ENCODE data around the gene TTF2. TPM values are rescaled to one million over a fixed set of nuclear protein-coding genes. Genes with fewer than 3 reads are reported as not detected.

Gene TTF2
- total and polyA plus RNA-seq, 9 of the 15 experiments (the other 6 are each of a cell fraction or from before 2014, with no cell fraction given), result 9.4 to 71.1 (median 42.1) TPM

DNA sequence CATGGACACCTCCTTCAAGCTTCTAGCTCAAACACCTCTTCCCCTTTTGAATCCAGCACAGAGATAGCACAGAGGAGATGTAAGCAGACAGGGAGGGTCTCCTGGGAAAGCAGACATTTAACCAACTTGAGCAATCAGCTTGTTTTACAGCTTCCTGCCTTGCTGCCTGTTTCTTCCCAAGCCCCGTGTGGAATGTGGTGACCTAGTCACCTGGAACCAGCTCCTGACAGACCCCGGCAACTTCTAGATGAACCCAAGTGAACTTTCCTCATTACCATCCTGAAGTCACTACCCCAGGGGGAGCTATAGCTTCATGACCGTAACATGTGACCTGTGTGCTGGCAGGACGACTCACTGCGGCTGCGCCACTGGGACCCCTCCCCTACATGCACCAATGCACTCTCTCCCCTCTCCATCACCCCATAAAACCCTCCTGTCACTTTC, 24.1 kb upstream of the TTF2 start (continued):
- TF ChIP-seq RAD21 (CRISPR knock-in tag; conservative IDR thresholded peaks at IDR 0.05 in 1 of 2, IDR thresholded peaks at IDR 0.05 in 1 of 2) (peak in 1 of 2 experiments; percentile 21; a peak in 1 of 4 replicates), KLF13 (tag; IDR thresholded peaks at IDR 0.05; ENCODE audit: borderline replicate concordance, low read depth) (no peak), NR2C2 (CRISPR knock-in tag; IDR thresholded peaks at IDR 0.05) (no peak), NR2C2 (tag; IDR thresholded peaks at IDR 0.05) (peak; percentile 49; the same call in 1 of the 2 replicates), KLF16 (IDR thresholded peaks at IDR 0.05) (no peak), ZNF347 (CRISPR knock-in tag; IDR thresholded peaks at IDR 0.05; ENCODE audit: low read depth) (no peak), SPI1 (IDR thresholded peaks at IDR 0.05; ENCODE audit: borderline replicate concordance, low read depth, low read length) (peak; percentile 59; the same call in 1 of the 2 replicates), SMARCA4 (IDR thresholded peaks at IDR 0.05) (0 out of 2 replicates have a peak, but pooled peaks have one; percentile 21), TBL1XR1 (IDR thresholded peaks at IDR 0.05; ENCODE audit: low read length in 2 of 2) (no peak), NR2C1 (IDR thresholded peaks at IDR 0.05) (no peak), NR2C1 (tag; IDR thresholded peaks at IDR 0.05) (no peak), CREB1 (IDR thresholded peaks at IDR 0.05) (no peak), CREB1 (CRISPR knock-in tag; IDR thresholded peaks at IDR 0.05) (no peak), ZNF3 (CRISPR knock-in tag; IDR thresholded peaks at IDR 0.05) (no peak), MTA3 (IDR thresholded peaks at IDR 0.05; ENCODE audit: borderline replicate concordance) (0 out of 2 replicates have a peak, but pooled peaks have one; percentile 22), SIX5 (IDR thresholded peaks at IDR 0.05; ENCODE audit: borderline replicate concordance in 1 of 2, insufficient read depth in 1 of 2, low read depth in 1 of 2, low read length in 2 of 2) (no peak), CC2D1A (IDR thresholded peaks at IDR 0.05) (no peak), ZNF274 (IDR thresholded peaks at IDR 0.05; ENCODE audit: borderline replicate concordance, low read depth, low read length) (no peak), ZNF24 (IDR thresholded peaks at IDR 0.05) (no peak), ZEB2 (IDR thresholded peaks at IDR 0.05) (no peak)
- TF ChIP-seq, protein P1, sequence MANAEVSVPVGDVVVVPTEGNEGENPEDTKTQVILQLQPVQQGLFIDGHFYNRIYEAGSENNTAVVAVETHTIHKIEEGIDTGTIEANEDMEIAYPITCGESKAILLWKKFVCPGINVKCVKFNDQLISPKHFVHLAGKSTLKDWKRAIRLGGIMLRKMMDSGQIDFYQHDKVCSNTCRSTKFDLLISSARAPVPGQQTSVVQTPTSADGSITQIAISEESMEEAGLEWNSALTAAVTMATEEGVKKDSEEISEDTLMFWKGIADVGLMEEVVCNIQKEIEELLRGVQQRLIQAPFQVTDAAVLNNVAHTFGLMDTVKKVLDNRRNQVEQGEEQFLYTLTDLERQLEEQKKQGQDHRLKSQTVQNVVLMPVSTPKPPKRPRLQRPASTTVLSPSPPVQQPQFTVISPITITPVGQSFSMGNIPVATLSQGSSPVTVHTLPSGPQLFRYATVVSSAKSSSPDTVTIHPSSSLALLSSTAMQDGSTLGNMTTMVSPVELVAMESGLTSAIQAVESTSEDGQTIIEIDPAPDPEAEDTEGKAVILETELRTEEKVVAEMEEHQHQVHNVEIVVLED (CRISPR knock-in tag; IDR thresholded peaks at IDR 0.05), result no peak
- TF ChIP-seq, protein P2, sequence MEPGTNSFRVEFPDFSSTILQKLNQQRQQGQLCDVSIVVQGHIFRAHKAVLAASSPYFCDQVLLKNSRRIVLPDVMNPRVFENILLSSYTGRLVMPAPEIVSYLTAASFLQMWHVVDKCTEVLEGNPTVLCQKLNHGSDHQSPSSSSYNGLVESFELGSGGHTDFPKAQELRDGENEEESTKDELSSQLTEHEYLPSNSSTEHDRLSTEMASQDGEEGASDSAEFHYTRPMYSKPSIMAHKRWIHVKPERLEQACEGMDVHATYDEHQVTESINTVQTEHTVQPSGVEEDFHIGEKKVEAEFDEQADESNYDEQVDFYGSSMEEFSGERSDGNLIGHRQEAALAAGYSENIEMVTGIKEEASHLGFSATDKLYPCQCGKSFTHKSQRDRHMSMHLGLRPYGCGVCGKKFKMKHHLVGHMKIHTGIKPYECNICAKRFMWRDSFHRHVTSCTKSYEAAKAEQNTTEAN (CRISPR knock-in tag; IDR thresholded peaks at IDR 0.05), result no peak
- TF ChIP-seq, protein P3, sequence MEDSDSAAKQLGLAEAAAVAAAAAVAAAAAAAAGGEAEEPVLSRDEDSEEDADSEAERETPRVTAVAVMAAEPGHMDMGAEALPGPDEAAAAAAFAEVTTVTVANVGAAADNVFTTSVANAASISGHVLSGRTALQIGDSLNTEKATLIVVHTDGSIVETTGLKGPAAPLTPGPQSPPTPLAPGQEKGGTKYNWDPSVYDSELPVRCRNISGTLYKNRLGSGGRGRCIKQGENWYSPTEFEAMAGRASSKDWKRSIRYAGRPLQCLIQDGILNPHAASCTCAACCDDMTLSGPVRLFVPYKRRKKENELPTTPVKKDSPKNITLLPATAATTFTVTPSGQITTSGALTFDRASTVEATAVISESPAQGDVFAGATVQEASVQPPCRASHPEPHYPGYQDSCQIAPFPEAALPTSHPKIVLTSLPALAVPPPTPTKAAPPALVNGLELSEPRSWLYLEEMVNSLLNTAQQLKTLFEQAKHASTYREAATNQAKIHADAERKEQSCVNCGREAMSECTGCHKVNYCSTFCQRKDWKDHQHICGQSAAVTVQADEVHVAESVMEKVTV (CRISPR knock-in tag; IDR thresholded peaks at IDR 0.05), result no peak
- TF ChIP-seq, protein P4, sequence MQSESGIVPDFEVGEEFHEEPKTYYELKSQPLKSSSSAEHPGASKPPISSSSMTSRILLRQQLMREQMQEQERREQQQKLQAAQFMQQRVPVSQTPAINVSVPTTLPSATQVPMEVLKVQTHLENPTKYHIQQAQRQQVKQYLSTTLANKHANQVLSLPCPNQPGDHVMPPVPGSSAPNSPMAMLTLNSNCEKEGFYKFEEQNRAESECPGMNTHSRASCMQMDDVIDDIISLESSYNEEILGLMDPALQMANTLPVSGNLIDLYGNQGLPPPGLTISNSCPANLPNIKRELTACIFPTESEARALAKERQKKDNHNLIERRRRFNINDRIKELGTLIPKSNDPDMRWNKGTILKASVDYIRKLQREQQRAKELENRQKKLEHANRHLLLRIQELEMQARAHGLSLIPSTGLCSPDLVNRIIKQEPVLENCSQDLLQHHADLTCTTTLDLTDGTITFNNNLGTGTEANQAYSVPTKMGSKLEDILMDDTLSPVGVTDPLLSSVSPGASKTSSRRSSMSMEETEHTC (IDR thresholded peaks at IDR 0.05), result peak; percentile 70

Data from K562 (cell line).